Measurements from ENCODE around the gene IRF2.

IRF2 gene

DNA sequence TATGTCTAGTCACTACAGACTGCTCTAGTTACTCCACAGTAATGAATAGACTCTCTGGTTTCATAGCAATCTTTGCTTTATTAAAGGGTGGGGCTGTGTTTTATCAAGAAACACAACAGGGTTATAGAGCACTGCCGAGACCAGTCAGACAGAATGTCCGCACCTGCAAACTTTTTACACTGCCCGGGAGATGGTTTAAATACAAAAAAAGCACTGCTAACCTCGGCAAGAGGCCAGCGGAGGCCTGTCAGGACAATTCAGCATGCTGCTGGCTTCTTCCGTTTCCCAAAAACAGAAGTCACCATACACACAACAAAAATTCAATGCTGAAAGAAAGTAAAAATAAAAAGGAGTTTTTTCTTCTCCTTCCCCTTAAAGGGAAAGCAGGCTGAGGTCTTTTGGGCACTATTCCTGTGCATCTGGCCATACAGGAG is 67.4 kb downstream of the IRF2 start:
- DNase-seq = no peak

DNA sequence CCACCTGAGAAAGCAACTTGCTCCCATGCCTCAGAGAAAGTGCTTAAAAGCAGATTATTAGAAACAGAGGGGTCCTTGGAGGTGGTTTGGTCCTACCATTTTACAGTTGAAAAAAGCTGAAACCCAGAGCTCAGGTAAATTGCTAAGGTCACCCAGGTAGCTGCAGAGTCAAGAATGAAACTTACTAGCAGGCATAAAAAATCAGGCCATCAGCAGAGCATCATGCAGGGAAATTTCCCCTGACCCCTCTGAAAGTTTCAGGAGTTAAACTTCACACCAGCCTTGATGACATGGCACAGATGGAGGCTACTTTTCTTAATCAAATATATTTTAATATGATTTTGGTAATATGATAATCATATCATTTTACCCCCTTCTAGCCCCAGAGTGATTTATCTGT is 70.3 kb downstream of the IRF2 start:
- no peak for DNase-seq

DNA sequence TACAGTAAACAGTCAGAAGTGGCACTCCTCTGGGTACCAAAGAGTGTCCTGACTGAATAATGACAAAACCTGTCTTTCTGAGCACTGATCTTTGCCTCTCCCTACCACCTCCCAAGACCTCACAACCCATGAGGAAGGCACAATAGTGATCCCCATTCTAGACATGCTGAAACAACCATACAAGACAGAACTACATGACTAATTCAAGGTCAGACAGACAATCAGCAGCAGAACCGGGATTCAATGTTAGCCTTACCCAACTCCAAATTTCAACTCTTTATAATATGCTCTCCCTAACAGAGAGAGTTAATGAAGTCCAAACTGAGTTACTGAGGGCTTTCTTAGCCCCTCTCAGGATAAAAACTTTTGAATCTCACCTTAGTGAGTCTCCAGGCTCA is 71.0 kb downstream of the IRF2 start:
- DNase-seq = no peak

DNA sequence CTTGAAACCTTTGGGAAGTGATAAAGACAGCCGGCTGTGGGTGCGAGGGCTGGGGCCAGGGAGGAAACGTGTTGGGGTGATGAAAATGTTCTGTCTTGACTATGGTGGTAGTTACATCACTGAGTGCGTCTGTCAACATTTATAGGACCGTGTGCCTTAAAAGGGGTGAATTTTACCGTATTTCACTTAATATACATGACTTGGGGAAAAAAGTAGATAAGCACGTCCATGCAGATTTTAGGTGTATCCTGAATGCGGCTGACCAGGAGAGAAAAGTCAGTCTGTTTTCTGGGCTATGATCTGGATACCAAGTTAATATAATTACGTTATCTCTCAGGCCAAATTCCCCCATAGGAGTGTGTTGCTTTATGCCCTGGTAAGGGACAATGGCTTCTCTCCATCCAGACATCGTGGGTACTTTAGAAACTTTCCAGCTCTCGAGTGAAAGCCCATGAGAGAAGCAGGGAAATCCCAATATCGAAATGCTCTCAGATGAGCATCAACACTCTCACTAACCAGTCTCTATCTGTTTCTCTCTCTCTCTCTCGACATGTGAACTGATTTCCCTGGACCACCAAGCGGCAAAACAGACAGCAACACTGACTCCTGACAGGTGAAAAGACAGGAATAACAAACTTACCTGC is 71.5 kb downstream of the IRF2 start:
- DNase-seq = no peak

DNA sequence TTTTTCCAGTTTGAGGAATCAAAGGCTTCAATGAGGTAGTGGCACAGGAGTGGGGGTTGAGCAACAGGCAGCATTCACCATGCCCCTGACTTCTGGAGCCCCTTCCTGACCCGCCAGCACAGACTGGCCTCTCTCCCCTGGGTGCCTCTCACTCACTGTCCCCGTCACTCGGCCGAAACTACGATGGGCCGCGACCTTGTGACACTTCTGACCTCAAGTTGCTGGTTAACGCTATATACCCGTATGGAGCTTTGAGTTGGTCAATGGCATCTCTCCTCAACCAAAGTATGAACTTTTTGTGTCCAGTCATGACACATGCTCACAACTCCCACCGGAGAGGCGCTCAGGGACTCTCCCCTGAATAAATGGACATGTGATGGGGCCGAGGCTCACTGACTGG is 72.1 kb downstream of the IRF2 start:
- no peak for DNase-seq

DNA sequence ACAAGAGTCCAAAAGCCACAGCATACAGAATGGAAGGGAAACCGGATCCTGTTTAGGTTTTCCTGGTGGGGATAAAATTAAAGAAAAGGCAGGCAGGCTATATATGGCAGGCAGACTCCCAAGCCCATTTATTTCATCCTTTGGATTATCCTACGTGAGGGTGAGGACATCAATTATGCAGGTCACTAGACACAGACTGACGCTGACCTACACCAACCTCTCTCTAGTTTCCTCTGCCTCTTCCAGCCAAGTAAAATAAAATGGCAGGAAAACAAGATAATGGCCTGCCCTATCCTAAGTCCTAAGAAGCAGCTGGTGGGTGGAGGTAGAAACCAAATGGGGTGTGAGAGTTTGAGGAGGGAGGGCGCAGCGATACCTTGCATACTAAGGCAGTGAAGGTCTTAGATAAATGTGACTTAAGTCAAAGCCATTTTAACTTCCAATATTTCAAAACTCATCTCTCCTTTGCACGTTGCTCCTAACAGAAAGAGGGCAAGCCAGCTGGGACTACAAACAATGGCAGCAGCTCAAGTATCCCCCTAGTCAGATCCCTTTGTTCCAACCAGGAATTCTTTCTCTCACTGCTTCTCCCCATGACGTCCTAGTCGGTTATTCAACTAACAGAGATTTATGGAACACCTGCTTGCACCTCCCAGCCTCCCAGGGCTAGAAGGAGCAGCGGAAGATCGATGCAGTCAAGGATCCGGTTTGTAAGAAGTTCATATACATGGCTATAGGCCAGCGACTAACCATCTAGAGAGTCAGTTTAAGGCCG is 72.8 kb downstream of the IRF2 start:
- DNase-seq = no peak

DNA sequence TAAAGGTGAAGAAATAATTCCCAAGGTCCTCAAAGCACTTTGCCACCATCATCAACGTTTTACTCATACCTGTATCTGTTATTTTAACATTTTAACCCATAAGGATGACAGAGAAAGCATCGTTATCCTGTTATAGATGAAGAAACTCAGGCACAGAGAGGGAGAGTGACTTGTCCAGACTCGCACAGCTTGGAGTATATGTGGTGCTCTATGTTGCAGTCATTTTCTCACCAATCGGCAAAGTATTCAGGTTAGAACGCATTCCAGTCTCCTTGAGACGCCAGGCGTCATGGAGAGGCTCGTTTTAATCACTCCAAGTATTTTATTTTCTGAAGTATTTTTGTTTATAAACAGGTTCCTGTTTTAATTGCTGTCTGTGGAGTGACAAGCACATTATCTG is 73.5 kb downstream of the IRF2 start:
- no peak for DNase-seq

DNA sequence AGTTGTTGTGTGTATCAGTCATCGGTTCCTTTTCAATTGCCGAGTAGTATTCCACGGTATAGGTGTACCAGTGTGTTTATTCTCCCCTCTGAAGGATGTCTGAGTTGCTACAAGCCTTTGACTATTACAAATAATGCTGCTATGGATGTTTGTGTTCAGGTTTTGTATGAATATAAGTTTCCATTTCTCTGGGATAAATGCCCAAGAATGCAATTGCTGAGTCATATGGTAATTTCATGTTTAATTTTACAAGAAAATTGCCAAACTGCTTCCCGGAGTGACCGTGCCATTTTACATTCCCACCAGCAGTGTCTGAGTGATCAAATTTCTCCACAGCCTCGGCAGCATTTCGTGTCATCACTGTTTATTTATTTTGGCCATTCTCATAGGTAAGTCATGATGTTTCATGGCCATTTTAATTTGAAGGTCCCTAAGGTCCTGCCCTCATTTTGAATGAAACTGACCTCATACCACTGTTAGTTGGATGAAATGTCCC is 73.9 kb downstream of the IRF2 start:
- DNase-seq = peak; percentile 85

DNA sequence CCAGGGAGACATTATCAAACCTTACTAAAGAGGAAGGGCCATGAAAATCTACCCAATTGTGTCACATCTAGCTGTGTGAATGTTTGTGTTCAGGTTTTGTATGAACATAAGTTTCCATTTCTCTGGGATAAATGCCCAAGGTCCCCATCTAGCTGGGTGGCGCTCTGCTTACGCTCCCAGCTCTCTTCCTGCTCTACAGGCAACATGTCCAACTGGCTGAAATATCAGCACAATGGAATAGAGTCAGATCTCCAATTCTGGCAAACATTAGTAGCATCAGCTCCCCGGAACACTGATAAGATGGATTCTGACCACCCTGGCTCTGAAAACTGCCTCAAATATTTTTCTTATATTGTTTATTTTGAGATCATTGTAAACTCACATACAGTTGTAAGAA is 74.8 kb downstream of the IRF2 start:
- DNase-seq = no peak

DNA sequence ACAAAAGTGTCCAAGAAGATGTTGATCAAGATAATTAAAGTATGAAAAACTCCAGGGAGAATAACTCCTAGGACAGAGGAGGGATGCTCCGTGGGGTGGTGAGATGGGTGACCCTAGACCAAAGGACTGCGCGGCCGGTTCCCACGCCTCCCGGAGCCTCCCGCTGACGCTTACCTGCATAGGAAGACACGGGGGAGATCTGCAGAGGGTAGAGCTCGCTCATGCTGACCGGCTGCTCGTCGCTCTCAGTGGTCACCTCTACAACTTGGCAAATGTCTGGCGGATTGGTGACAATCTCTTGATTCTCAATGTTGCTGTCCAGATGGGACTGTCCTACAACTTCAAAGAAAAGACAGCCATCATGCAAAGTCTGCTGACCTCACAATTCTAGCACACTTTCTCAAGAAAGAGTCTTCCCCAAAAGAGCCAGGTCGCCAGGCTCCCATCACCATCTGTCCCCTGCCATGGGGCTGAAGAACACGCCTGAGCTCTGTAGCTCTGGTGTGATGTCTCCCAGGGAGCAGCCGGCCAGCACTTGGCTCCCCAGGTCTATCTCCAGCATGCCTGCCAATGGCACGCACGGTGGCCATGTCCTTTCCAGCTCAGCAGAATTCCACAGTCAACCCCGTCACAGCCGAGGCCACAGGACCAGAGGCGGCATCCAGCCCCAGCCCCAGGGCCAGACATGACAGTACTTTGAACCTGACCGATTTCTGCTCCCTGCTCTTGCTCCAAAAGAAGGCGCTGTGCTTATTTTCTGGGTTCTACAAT is 75.4 kb downstream of the IRF2 start:
- DNase-seq = no peak

DNA sequence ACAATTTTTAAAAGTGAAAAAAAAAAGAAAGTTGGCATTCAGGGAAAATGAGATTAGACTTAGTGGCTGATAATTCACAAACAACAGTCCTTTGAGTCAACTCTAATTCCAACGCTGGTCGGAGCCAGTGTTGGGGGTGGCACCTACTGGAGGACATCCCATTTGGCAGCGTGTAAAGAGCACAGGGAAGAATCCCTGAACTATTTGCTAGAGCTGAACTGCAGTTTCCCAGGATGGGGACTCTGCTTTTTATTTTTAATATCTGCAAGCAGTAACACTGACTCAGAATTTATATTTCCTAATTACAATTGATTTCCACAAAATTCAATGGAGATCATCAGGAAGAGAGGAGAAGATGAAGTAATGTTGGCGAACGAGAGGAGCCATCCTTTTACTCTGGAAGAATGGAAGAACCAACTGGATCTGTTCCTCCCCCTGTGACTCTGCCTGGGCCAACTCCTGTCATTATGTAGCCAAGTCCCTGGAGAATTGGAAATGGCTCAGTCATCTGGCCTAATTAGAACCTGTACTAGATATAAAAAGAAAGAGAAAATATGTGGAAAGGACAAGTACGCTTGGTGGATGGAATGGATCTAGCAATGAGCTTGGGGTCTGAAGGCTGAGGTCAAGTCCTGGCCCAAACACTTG is 76.7 kb downstream of the IRF2 start:
- DNase-seq = no peak

DNA sequence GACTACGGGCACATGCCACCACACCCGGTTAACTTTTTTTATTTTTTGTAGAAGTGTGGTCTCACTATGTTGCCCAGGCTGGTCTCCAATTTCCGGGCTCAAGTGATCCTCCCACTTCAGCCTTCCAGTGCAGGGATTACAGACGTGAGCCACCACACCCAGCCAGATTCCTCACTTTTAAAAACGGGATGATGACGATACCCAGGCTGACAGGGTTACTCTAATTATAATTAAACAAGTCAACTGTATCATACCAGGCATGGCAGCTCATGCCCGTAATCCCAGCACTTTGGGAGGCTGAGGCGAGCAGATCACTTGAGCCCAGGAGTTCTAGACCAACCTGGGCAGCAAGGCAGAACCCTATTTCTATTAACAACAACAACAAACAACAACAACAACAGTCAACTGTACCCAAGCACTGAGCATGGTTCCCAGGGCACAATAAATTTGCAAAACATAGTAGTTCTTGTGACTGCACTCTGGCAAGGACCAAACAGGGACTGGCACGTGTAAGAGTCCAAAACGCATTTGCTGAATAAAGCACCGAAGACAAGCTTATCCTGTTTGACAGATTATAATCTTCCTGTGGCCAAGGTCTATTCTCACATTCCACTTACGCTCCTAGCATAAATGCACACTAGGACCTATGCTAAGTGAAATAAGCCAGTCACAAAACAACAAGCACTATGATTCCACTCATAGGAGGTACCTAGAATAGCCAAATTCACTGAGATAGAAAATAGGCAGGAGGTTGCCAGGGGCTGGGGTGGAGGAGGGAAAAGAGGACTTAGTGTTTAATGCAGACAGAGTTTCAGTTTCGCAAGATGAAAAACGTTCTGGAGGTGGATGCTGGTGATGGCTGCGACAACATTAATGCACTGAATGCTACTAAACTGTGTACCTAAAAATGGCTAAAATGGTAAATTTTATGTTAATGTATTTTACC is 77.5 kb downstream of the IRF2 start:
- DNase-seq = no peak

DNA sequence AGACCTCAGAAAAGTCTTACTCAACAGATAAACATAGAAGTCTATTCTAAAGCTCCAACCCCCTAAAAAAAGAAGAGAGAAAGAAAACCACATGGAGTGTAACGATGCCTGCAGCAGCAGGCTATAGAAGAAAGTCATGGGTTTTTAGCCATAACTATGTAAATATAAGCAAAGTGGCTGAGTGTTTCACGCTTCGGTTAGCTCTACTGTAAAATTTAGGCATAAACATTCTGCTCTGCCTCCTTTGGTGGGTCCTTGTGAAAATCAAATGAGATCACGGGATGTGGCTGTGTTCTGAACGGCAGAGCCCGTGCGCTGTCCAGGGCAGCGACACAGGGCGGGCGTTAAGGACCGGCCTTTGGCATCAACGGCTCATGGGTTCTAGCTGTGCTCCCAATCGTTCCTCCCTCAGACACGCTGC is 78.4 kb downstream of the IRF2 start:
- DNase-seq = no peak

DNA sequence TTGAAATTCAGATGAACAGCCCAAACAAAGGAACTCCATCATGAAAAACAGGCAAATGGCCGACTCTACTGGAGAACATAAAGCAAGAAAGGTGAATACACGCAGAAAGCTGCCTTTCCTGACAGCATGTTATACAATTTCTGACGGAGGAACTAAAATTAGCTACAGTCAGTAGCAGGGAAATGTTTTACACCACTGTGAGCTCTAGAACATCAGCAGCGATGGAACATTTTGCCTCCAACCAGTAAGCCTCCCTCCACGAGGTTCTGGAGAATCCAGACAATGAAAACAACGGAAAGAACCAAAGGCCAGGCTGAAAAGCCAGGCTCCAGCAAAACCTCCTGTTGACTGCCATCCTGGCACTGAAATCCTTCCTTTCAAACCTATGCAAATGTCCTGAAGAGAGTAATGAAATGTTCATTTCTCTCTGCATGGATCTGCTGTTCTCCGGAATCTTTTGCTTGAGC is 78.9 kb downstream of the IRF2 start:
- DNase-seq = no peak

DNA sequence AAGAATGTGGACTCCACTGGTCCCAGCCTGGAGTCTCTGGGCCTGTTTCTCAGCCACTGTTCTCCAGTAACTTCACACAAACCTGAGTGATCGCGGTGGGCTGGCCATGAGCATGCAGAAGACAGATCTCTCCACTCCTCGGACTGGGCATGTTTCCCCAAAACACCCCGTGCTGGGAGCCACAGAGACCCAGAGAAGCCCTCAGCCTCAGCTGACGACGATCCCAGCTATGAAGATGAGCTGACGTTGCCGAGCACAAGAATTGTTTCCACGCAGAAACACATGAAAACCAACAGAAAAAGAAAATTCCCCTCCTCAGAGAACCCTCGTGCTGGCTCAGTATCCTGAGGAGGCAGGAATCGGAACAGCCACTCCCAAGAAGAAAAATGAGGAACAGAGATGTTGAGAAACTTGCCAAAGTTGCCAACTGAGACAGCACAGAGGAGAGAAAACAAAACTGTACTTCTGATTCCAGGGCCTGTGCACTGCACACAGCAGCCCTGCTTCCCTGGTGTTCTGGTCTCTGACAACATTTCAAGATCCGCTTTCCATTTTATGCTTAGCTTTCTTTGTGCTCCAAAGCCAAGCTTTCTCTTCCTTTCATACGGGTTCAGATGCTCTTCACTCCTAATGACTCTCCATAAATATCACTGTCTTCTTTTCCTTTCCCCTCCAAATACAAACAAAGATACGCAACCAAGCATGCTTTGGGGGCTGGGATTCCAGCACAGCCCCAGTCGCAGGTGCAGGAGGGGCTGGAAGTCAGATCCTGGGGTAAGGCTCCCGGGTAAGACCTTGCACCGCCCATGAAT is 81.4 kb downstream of the IRF2 start:
- DNase-seq = no peak

DNA sequence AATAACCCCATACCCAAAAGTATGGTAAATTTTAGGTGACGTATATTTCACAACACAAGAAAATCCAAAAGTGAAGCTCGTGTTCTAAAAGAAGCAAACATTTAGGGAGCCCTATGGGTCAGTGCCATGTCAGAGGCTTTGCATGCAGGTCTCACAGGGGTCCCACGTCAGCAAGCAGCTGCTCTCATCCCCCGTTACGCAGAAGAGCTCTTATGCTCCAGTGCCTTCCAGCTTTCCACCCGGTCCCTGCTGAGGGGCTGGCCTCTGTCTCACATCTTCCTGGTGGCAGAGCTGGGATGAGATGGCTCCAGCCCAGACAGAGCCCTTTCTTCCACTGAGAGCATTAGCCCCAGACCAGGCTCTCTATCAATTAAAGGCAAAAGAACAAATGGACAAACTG is 82.0 kb downstream of the IRF2 start:
- no peak for DNase-seq

DNA sequence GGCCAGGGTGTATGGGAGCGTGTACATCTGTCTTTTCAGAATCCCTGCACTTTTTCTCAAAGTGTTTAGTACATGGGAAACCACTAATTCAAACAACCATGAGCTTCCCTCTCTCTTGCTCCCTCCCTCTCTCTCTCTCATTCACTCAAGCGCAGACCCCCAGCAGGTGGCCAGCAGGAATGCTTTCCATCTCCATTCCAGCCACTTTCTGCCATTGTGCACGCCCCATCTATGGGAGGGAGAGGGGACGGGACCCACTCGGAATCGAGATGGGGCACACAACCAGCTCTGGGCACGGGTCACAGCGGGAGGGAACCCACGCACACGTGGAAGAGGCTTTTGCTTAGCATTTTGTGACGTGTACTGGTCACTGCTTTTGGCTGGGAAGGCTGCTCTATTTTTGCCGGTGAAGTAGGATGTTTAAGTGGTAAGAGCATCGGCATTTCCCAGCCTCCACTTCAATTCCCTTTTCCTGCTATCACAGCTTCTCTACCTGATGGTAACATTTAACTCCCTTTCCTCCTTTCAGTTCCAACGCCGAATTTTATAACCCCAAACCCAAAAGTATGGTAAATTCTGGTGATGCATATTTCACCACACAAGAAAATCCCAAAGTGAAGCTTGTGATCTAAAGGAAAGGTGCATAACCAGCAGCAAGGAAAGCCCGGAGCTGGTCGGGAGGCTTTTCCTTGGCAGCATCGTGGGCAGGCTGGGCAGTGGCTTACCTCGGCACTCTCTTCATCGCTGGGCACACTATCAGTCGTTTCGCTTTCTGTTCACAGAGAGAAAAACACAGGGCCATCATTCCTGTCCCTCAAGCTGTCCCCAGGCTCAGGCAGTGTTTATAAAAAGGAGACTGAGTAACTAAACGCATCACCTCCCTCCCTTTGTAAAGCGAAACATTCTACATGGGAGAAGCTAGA is 84.1 kb downstream of the IRF2 start:
- DNase-seq = no peak

DNA sequence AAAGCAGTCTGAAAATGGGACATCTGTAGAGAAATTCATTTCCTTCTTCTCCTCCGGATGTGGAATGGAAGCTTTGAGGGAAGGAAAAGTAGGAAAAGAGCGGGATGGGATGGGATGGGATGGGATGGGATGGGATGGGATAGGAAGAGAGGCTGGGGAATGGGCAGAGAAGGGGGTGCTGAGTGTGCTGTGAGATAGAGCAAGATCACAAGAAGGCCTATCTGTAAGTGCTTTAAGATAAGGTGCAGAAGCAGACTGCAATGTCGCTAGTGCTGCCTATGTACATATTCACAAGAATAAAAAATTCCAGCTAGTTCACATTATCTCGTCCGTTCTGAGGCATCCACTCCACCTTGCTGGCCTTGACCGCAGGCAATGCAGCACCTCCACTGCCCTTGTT is 86.2 kb downstream of the IRF2 start:
- DNase-seq = no peak

DNA sequence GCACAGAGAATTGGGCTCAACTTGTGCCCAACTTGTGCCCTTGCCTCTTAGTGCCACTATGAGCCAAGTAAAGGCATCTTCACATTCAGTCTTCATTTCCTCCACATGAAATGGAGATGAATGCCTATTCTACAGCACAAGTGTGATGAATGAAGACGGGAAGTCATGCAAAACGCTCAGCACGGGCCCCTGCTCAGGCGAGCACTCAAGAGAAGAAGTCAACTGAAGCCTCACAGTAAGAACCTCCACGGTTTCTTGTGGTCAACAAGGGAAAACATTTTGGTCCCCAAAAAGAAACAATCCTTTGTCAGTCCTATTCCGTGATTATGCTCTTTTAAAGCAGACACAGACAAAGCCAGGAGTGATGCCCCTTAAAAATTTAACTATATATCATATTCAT is 87.0 kb downstream of the IRF2 start:
- no peak for DNase-seq
